ENCODE results near the gene NUP37.
"Not testable (repeated sequence)": the region's sequence is repeated elsewhere in the genome, so short reads cannot be mapped to it uniquely, and the experiment has no call there.

DNA sequence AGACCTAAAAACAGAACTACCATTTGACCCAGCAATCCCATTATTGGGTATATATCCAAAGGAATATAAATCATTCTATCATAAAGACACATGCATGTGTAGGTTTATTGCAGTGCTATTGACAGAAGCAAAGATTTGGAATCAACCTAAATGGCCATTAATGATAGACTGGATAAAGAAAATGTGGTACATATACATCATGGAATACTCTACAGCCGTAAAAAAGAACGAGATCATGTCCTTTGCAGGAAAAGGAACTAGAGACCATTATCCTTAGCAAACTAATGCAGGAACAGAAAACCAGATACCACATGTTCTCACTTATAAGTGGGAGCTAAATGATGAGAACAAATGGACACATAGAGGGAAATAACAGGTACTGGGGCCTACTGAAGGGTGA is 11.5 kb upstream of the NUP37 start:
- TF ChIP-seq, protein P1, sequence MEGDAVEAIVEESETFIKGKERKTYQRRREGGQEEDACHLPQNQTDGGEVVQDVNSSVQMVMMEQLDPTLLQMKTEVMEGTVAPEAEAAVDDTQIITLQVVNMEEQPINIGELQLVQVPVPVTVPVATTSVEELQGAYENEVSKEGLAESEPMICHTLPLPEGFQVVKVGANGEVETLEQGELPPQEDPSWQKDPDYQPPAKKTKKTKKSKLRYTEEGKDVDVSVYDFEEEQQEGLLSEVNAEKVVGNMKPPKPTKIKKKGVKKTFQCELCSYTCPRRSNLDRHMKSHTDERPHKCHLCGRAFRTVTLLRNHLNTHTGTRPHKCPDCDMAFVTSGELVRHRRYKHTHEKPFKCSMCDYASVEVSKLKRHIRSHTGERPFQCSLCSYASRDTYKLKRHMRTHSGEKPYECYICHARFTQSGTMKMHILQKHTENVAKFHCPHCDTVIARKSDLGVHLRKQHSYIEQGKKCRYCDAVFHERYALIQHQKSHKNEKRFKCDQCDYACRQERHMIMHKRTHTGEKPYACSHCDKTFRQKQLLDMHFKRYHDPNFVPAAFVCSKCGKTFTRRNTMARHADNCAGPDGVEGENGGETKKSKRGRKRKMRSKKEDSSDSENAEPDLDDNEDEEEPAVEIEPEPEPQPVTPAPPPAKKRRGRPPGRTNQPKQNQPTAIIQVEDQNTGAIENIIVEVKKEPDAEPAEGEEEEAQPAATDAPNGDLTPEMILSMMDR (IDR thresholded peaks at IDR 0.05) = not testable (repeated sequence)
- not testable (repeated sequence) for TF ChIP-seq POLR2A (IDR thresholded peaks at IDR 0.05)

Measured in tibial nerve (tissue), 3 donors.